KMS-11 (cell line): ENCODE measurements around the gene DLL4.
"Not testable (repeated sequence)": the region's sequence is repeated elsewhere in the genome, so short reads cannot be mapped to it uniquely, and the experiment has no call there.

Source experiments
- H2AFZ ChIP-seq: fragments of 200-600 bp; sonication (generic); 2 replicates; pipeline ENCODE4 v1.6.1; 2016; ENCODE audit warnings: antibody characterized with exemption, mixed run types, low read depth
- H3K27ac ChIP-seq: fragments of 200-600 bp; sonication (generic); 2 replicates; pipeline ENCODE4 v1.6.1; 2016; ENCODE audit warnings: mild to moderate bottlenecking, mixed run types
- H3K27me3 ChIP-seq: fragments of 200-600 bp; sonication (generic); 2 replicates; pipeline ENCODE4 v1.6.1; 2017; ENCODE audit warnings: mild to moderate bottlenecking, low read depth, mixed run types, moderate library complexity; ENCODE audit not compliant: insufficient read depth
- H3K36me3 ChIP-seq: fragments of 200-600 bp; sonication (generic); 2 replicates; pipeline ENCODE4 v1.6.1; 2017; ENCODE audit warnings: mild to moderate bottlenecking, mixed run types; ENCODE audit not compliant: insufficient read depth
- H3K4me1 ChIP-seq: fragments of 200-600 bp; sonication (generic); 2 replicates; pipeline ENCODE4 v1.6.1; 2016; ENCODE audit warnings: mild to moderate bottlenecking, low read depth, mixed run types; ENCODE audit not compliant: poor library complexity, severe bottlenecking
- H3K4me2 ChIP-seq: fragments of 200-600 bp; sonication (generic); 2 replicates; pipeline ENCODE4 v1.7.0; 2016; ENCODE audit warnings: mild to moderate bottlenecking, mixed run types
- H3K4me3 ChIP-seq: fragments of 200-600 bp; sonication (generic); IDR thresholded peaks from 2 replicates; pipeline ENCODE4 v1.6.1; 2017; ENCODE audit warnings: low read depth, low read length, mixed read lengths; ENCODE audit not compliant: insufficient read depth
- H3K79me2 ChIP-seq: fragments of 200-600 bp; sonication (generic); 2 replicates; pipeline ENCODE4 v1.6.1; 2016; ENCODE audit warnings: low read depth, mixed run types; ENCODE audit not compliant: insufficient read depth
- H3K9ac ChIP-seq: fragments of 200-600 bp; sonication (generic); 2 replicates; pipeline ENCODE4 v1.6.1; 2016; ENCODE audit warnings: mild to moderate bottlenecking, mixed run types
- H4K20me1 ChIP-seq: fragments of 200-600 bp; sonication (generic); 2 replicates; pipeline ENCODE4 v1.6.1; 2016; ENCODE audit warnings: mild to moderate bottlenecking, mixed run types; ENCODE audit not compliant: insufficient read depth
- TF ChIP-seq, protein P1 (sequence below): fragments of 200-600 bp; sonication (generic); conservative IDR thresholded peaks from 2 replicates; pipeline ENCODE4 v1.6.1; 2017; ENCODE audit warnings: low read depth, mild to moderate bottlenecking, antibody characterized with exemption, low read length, moderate library complexity, mixed read lengths

DLL4 gene

DNA sequence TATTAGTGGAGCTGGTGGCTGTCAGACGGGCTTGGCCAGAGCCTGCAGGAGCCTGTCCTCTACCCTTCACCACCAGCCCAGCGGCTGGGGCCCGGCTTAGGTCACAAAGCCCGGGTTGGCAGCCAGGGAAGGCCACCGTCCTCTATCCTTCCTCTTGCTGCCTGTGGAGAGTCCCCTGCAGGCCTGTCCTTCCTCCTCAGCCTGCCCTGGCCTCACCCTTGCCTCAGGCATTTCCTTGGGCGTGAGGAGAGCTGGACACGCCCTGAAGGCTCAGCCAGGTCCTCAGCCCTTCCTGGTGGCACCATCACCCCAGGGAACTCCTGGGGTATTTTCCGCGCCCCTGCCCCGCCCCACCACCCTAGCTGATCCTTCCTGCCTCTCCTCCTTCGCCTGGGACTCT is 31.8 kb downstream of the DLL4 start:
- Histone ChIP-seq H3K4me2 (no peak overlapping the region), H3K27me3 (no peaks in the 10 kb centered on the region), H3K36me3 (no peaks in the 10 kb centered on the region), H3K4me1 (peaks cover 3% of the 10 kb centered on the region), H3K79me2 (no peaks in the 10 kb centered on the region), H2AFZ (no peak overlapping the region), H3K4me3 (no peak overlapping the region), H4K20me1 (no peaks in the 10 kb centered on the region), H3K27ac (no peak overlapping the region), H3K9ac (no peak overlapping the region)
- TF ChIP-seq, protein P1, sequence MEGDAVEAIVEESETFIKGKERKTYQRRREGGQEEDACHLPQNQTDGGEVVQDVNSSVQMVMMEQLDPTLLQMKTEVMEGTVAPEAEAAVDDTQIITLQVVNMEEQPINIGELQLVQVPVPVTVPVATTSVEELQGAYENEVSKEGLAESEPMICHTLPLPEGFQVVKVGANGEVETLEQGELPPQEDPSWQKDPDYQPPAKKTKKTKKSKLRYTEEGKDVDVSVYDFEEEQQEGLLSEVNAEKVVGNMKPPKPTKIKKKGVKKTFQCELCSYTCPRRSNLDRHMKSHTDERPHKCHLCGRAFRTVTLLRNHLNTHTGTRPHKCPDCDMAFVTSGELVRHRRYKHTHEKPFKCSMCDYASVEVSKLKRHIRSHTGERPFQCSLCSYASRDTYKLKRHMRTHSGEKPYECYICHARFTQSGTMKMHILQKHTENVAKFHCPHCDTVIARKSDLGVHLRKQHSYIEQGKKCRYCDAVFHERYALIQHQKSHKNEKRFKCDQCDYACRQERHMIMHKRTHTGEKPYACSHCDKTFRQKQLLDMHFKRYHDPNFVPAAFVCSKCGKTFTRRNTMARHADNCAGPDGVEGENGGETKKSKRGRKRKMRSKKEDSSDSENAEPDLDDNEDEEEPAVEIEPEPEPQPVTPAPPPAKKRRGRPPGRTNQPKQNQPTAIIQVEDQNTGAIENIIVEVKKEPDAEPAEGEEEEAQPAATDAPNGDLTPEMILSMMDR, result no peak

DNA sequence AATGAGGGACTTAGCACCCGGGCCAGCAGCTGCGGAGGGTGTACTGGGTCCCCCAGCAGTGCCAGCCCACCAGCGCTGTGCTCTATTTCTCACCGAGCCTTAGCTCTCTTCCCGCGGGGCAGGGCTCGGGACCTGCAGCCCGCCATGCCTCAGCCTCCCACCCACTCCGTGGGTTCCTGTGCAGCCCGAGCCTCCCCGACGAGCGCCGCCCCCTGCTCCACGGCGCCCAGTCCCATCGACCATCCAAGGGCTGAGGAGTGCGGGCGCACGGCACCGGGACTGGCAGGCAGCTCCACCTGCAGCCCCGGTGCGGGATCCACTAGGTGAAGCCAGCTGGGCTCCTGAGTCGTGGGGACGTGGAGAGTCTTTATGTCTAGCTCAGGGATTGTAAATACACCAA is 32.6 kb downstream of the DLL4 start:
- not testable (repeated sequence) for H3K27ac ChIP-seq, H3K4me1 ChIP-seq

DNA sequence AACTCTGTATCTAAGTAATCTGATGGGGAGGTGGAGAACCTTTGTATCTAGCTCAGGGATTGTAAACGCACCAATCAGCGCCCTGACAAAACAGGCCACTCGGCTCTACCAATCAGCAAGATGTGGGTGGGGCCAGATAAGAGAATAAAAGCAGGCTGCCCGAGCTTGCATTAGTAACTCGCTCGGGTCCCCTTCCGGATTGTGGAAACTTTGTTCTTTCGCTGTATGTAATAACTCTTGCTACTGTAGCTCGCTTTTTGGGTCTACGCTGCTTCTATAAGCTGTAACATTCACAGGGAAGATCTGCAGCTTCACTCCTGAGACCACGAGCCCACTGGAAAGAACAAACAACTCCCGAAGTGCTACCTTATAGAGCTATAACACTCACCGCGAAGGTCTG is 33.2 kb downstream of the DLL4 start:
- H4K20me1 ChIP-seq, H3K27me3 ChIP-seq: not testable (repeated sequence)

More for the DNA sequence above, 32.6 kb downstream of the DLL4 start:
- not testable (repeated sequence) for H3K4me2 ChIP-seq, H3K9ac ChIP-seq, H4K20me1 ChIP-seq, H3K36me3 ChIP-seq, H3K27me3 ChIP-seq, H3K4me3 ChIP-seq, H3K79me2 ChIP-seq, H2AFZ ChIP-seq

DNA sequence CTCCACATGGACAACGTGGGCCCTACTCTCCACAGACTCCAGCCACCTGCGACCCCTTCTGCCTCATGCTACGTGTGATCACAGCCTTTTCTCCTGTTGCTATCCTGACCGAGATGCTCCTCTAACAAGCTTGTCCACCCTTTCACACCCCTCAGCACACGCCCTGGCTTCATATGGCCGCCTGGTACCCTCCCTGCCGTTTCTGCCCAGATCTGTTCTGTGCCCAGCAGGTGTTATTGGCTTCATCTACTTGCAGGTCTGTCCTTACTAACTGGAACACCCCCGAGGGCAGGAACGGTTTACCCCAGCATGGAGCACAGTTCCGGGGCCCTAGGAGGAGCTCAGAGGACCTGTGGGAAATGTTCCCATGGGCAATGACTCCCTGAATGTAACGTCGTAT is 34.1 kb downstream of the DLL4 start:
- TF ChIP-seq, protein P1, result no peak
- Histone ChIP-seq H3K27ac (no peak overlapping the region), H2AFZ (no peak overlapping the region), H3K79me2 (no peaks in the 10 kb centered on the region), H4K20me1 (no peaks in the 10 kb centered on the region), H3K4me3 (no peak overlapping the region), H3K4me2 (no peak overlapping the region), H3K36me3 (no peaks in the 10 kb centered on the region), H3K4me1 (no peaks in the 10 kb centered on the region), H3K9ac (no peak overlapping the region), H3K27me3 (no peaks in the 10 kb centered on the region)

More for the DNA sequence above, 33.2 kb downstream of the DLL4 start:
- not testable (repeated sequence) for H3K4me3 ChIP-seq, H3K4me1 ChIP-seq, H3K27ac ChIP-seq, H3K4me2 ChIP-seq, H3K36me3 ChIP-seq, H2AFZ ChIP-seq, H3K79me2 ChIP-seq, H3K9ac ChIP-seq

DNA sequence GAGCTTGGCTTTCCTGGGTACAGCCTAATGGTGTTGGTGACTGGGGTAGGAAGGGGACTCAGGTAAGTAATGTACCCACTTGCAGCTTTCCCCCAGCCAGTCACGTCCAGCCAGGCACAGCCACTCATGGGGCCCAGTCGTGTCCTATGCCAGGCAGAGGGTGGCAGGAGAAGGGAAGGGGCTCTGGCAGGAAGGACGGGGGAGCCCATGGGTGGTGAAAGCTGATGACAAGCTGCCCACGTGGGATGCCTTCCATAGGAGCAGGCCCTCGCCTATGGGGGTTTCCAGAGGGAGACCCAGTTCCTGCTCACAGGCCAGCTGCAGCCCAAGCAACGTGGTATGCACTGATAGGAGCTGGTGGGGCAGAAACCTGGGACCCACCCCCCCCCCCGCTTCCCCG is 34.9 kb downstream of the DLL4 start:
- Histone ChIP-seq H3K79me2 (no peaks in the 10 kb centered on the region), H3K4me2 (no peak overlapping the region), H3K27ac (no peak overlapping the region), H3K36me3 (no peaks in the 10 kb centered on the region), H3K4me3 (no peak overlapping the region), H2AFZ (no peak overlapping the region), H3K27me3 (no peaks in the 10 kb centered on the region), H3K9ac (no peak overlapping the region), H3K4me1 (no peaks in the 10 kb centered on the region), H4K20me1 (no peaks in the 10 kb centered on the region)
- TF ChIP-seq, protein P1, result no peak
